Activated T-cell treated with anti-CD3 and anti-CD28 coated beads, Interleukin-2, amount 50 U/mL, for 72 hours (primary cell): ENCODE measurements around the gene RGS9. TPM values are rescaled to one million over a fixed set of nuclear protein-coding genes. Genes with fewer than 3 reads are reported as not detected.
"Not testable (repeated sequence)": the region's sequence is repeated elsewhere in the genome, so short reads cannot be mapped to it uniquely, and the experiment has no call there.

Source experiments
- ATAC-seq, 2 donors: fragments of 150-1000 bp; cut with Tn5 transposase; replicated peaks in 1 of 2; 2 replicates each; pipeline ENCODE4 v1.10.0; 2021; ENCODE audit warnings: moderate library complexity in 2 of 2, mild to moderate bottlenecking in 1 of 2
- DNase-seq, 2 donors: peaks; one replicate each; pipeline ENCODE4 v3.0.0; 2021 to 2022; ENCODE audit warnings: mixed read lengths in 1 of 2
- H3K27ac Mint-ChIP-seq: one replicate; pipeline ENCODE4 v1.8.0; 2022; ENCODE audit warnings: mild to moderate bottlenecking, moderate library complexity, mixed read lengths
- H3K27me3 Mint-ChIP-seq: one replicate; pipeline ENCODE4 v1.8.0; 2022; ENCODE audit warnings: low read depth, mixed read lengths
- H3K36me3 Mint-ChIP-seq, 2 donors: one replicate each; pipeline ENCODE4 v1.8.0; 2022; ENCODE audit warnings: mixed read lengths in 2 of 2, mild to moderate bottlenecking in 1 of 2; ENCODE audit not compliant: insufficient read depth in 2 of 2
- H3K4me1 Mint-ChIP-seq: one replicate; pipeline ENCODE4 v1.8.0; 2022; ENCODE audit warnings: low read depth, mixed read lengths
- H3K4me3 Mint-ChIP-seq, 2 donors: one replicate each; pipeline ENCODE4 v1.8.0; 2022; ENCODE audit warnings: mild to moderate bottlenecking in 2 of 2, mixed read lengths in 2 of 2, moderate library complexity in 2 of 2
- H3K9me3 Mint-ChIP-seq, 2 donors: one replicate each; pipeline ENCODE4 v1.8.0; 2022; ENCODE audit warnings: mixed read lengths in 2 of 2
- total RNA-seq, 2 donors: library from RNA; stranded (reverse); gene quantifications; one replicate each; pipeline ENCODE4 v1.2.3, GENCODE V29; 2022

The RGS9 gene
- 10 to 100 TPM in 1 of 2 donors, 1 to 10 TPM in 1; 5.8 to 16.6 TPM for total RNA-seq

DNA sequence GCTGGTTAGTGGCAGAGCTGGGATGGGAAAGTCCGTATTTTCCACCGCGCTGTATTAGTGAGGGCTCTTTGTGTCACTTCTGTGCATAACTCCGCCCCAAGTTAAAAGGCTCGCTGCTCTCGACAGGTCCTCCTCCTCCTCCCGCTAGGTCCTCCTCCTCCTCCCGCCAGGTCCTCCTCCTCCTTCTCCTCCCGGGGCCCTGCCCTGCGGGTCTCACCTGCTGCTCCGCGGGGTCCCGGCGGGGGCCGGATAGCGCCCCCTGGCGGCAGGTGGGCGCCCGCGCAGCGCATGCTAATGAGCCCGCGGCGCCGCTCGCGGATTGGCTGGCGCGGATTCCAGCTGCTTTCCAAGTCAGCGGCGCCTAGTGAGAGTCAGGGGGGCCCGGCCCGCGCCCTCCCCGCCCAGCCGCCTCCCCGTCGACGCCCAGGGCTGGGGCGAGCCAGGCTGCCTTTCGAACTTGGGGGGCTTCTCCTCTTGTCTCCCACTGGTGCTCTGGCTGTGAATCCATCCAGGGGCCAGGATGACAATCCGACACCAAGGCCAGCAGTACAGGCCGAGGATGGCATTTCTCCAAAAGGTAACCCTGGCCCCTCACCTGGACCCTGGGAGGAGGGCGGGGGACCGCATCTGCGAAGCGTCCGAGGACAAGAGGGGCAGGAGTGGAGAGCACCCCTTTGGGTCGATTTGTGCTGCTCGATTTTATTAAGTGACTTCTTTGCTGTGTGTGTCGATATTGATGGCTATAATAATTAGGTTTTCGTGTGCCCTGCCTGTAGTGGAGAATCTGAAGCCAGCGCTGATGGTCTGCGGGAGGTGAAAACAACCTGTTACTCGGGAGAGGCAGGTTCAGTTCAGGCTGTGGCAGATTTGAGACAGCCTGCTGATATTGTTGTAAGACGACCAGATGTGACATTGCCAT, at the start of gene RGS9:
Gene RGS9 (plus strand): TSS at position 350 of the 919 bp plus-strand sequence. CDS start 171 bp downstream, at position 521.
- peak within 1 kb of the TSS; percentile 90 for H3K27ac Mint-ChIP-seq
- no peaks in the 10 kb centered on the region for H3K9me3 Mint-ChIP-seq
- H3K4me3 Mint-ChIP-seq = peak within 1 kb of the TSS; percentile 90 to 97
- peak; percentile 98 to 99 for ATAC-seq
- DNase-seq = peak; percentile 87 to 92
- H3K4me1 Mint-ChIP-seq = peaks cover 36% of the 10 kb centered on the region
- peaks cover 0 to 2% of the 10 kb centered on the region in 2 donors for H3K36me3 Mint-ChIP-seq
- peaks cover 40% of the 10 kb centered on the region for H3K27me3 Mint-ChIP-seq

DNA sequence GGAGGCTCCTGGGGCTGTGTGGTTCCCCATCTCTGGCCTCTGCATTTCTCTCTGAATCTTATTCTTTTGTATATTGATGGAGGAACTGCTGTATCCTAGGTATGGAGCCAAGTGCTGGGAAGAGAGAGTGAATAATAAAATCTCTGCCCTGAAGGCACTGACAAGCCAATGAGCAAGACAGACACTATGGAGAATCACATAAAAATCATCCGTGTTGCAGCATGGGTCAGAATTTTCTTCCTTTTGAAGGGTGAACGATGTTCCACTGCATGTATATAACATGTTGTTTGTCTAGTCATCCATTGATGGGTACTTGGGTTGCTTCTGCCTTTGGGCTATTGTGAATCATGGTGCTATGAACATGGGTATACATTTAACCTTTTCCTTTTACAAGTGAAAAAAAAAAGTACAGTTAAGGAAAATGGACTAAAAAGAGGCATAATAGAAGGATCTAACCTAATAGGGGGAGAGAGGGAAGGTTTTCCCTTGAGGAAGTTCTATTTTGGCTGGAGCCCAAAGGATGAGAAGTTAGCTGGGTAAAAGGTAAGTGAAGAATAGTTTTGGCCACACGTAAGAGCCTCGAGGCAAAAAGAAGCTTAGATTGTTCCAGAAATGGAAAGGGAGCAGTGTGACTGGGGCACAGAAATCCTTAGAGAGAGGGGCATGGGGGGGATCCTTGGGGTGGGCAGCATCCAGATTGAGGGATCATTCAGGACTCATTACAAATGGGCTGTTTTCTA, 48.4 kb upstream of the RGS9 start:
- DNase-seq (no peak), ATAC-seq (no peak)
- Mint-ChIP-seq H3K36me3 (no peaks in the 10 kb centered on the region), H3K27me3 (peaks cover 23% of the 10 kb centered on the region), H3K4me3 (no peak overlapping the region), H3K4me1 (no peaks in the 10 kb centered on the region), H3K9me3 (no peaks in the 10 kb centered on the region), H3K27ac (no peak overlapping the region)

DNA sequence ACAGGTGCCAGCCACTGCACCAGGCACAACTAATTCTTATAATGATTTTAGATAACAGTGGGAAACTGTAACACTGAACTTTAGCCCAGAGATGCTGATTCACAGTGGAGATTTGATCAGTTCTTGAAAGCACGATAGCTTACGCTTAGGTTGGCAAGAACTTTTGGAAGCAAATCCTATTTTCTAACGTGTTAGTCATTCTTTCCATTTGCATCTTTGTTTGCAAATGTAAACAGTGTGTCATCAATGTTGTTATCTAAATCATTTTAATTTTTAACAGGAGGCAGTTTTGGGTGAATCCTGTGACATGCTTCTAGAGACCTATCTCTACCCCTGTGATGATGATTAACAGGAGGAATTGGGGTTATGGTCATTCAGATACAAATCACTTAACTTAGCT, 44.9 kb upstream of the RGS9 start:
- no peak overlapping the region for H3K4me3 Mint-ChIP-seq
- no peak overlapping the region for H3K27ac Mint-ChIP-seq
- peaks cover 14% of the 10 kb centered on the region for H3K27me3 Mint-ChIP-seq
- no peak for ATAC-seq
- no peak for DNase-seq
- H3K9me3 Mint-ChIP-seq = no peaks in the 10 kb centered on the region
- no peaks in the 10 kb centered on the region for H3K4me1 Mint-ChIP-seq
- H3K36me3 Mint-ChIP-seq = no peaks in the 10 kb centered on the region

DNA sequence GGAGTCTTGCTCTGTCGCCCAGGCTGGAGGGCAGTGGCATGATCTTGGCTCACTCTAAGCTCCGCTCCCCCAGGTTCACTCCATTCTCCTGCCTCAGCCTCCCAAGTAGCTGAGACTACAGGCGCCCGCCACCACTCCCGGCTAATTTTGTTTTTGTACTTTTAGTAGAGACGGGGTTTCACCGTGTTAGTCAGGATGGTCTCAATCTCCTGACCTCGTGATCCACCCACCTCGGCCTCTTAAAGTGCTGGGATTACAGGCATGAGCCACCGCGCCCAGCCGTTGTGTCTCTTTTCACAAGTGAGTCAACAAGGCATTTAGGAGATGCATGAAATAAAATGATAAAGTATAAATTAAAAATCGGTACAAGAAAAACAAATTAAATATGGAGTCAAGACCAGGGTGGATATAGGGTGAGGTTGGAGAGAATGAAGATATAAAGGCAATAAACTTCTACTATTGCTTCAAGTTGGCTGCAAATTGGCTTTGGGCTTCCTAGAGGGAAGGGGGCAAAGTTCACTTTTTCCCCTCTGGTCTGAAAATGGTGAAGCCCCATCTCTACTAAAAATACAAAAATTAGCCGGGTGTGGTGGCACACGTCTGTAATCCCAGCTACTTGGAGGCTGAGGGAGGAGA, 44.3 kb upstream of the RGS9 start:
- H3K4me3 Mint-ChIP-seq, DNase-seq, H3K4me1 Mint-ChIP-seq, H3K36me3 Mint-ChIP-seq, H3K9me3 Mint-ChIP-seq, ATAC-seq, H3K27ac Mint-ChIP-seq: not testable (repeated sequence)
- peaks cover 14% of the 10 kb centered on the region for H3K27me3 Mint-ChIP-seq

DNA sequence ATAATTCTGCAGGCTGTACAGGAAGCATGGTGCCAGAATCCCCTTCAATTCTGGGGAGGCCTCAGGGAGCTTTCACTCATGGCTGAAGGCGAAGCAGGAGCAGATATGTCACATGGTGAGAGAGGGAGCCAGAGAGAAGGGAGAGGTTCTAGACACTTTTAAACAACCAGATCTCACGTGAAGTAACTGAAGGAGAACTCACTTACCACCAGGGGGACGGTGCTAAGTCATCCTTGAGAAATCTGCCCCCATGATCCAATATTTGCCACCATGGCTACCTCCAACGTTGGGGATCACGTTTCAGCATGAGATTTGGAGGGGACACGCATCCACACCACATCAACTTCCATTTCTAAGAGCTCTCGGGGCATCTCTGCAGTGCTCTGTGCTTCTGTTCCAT, 43.2 kb upstream of the RGS9 start:
- Mint-ChIP-seq H3K27me3 (peaks cover 11% of the 10 kb centered on the region), H3K4me1 (peaks cover under 1% of the 10 kb centered on the region), H3K36me3 (no peaks in the 10 kb centered on the region), H3K9me3 (no peaks in the 10 kb centered on the region), H3K4me3 (no peak overlapping the region), H3K27ac (no peak overlapping the region)
- DNase-seq (no peak), ATAC-seq (no peak)

DNA sequence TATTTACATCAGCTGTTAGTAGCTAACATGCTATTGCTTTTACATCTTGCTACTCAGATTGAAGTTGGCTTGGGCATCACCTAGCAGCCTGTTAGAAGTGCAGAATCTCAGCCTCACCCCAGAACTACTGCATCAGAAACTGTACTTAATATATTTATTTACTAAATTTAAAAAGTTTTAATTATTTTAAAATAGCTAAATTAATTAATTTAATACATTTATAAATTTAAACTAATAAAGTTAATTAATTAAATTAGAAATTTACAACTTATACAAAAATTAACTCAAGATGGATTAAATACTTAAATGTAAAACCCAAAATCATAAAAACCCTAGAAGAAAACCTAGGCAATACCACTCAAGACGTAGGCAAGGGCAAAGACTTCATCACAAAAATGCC, 41.7 kb upstream of the RGS9 start:
- Mint-ChIP-seq H3K4me3 (no peak overlapping the region), H3K27ac (no peak overlapping the region), H3K27me3 (no peaks in the 10 kb centered on the region), H3K4me1 (peaks cover 14% of the 10 kb centered on the region), H3K36me3 (no peaks in the 10 kb centered on the region), H3K9me3 (no peaks in the 10 kb centered on the region)
- no peak for ATAC-seq
- no peak for DNase-seq

DNA sequence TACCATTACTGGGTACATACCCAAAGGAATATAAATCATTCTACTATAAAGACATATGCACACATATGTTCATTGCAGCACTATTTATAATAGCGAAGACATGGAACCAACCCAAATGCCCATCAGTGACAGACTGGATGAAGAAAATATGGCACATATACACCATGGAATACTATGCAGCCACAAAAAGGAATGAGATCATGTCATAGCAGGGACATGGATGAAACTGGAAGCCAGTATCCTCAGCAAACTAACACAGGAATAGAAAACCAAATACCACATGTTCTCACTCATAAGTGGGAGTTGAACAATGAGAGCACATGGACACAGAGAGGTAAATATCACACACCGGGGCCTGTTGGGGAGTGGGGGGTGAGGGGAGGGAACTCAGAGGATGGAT, 40.8 kb upstream of the RGS9 start:
- H3K27ac Mint-ChIP-seq, H3K36me3 Mint-ChIP-seq, DNase-seq, H3K9me3 Mint-ChIP-seq, H3K27me3 Mint-ChIP-seq, H3K4me3 Mint-ChIP-seq, ATAC-seq: not testable (repeated sequence)
- H3K4me1 Mint-ChIP-seq = peaks cover 20% of the 10 kb centered on the region

DNA sequence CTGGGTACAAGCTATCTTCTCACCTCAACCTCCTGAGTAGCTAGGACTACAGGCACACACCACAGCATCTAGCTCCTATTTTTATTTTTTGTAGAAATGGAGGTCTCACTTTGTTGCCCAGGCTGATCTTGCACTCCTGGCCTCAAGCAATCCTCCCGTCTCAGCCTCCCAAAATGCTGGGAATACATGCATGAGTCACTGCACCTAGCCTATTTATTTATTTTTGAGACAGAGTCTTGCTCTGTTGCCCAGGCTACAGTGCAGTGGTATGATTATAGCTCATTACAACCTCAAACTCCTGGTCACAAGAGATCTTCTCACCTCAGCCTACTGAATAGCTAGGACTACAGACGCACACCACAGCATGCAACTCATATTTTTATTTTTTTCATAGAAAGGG, 40.1 kb upstream of the RGS9 start:
- H3K27ac Mint-ChIP-seq = no peak overlapping the region
- no peaks in the 10 kb centered on the region for H3K9me3 Mint-ChIP-seq
- no peak overlapping the region for H3K4me3 Mint-ChIP-seq
- H3K27me3 Mint-ChIP-seq = no peaks in the 10 kb centered on the region
- H3K4me1 Mint-ChIP-seq = peaks cover 21% of the 10 kb centered on the region
- no peak for DNase-seq
- no peak for ATAC-seq
- no peaks in the 10 kb centered on the region for H3K36me3 Mint-ChIP-seq

DNA sequence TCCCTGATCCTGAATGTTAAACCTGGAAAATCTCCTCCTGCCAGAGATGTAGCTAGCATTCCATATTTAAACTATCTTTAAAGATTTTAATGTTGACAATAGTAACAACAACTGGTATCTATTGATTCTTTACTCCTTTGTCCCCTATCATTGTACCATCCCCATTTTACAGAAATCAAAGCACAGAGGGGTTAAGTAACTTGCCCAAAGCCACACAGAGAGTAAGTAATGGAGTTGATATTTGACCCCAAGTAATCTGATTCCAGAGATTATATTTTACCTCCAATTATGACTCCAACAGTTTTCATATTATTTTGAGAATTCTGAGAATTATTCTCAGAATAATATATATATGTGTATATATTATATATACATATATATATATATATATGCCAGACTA, 37.7 kb upstream of the RGS9 start:
- DNase-seq (no peak), ATAC-seq (no peak)
- no peaks in the 10 kb centered on the region for H3K27me3 Mint-ChIP-seq
- no peaks in the 10 kb centered on the region for H3K36me3 Mint-ChIP-seq
- H3K27ac Mint-ChIP-seq = no peak overlapping the region
- H3K4me3 Mint-ChIP-seq = peak overlapping the region; percentile 21 to 89
- no peaks in the 10 kb centered on the region for H3K9me3 Mint-ChIP-seq
- peaks cover 21% of the 10 kb centered on the region for H3K4me1 Mint-ChIP-seq

DNA sequence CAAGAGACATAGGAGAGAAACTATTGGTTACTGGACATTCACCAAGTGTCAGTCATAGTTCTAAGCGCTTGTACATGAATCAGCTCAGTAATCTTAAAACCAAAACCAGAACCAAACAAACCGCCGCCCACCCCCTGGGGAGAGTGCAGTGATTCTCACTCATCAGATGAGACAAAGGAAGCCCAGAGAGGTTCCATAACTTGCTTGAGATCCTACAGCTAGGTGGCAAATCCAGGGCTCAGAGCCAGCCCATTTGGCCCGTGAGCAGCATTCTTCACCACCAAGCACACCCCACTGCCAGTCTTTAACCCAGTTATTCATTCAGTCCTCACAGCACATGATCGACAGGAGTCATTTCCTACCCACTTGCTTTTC, 37.2 kb upstream of the RGS9 start:
- Mint-ChIP-seq H3K4me3 (peak overlapping the region; percentile 85 to 89), H3K4me1 (peaks cover 21% of the 10 kb centered on the region), H3K27me3 (no peaks in the 10 kb centered on the region), H3K27ac (peak overlapping the region; percentile 74), H3K36me3 (no peaks in the 10 kb centered on the region), H3K9me3 (no peaks in the 10 kb centered on the region)
- DNase-seq = peak; percentile 88 to 89
- ATAC-seq = peak; percentile 83 to 84

DNA sequence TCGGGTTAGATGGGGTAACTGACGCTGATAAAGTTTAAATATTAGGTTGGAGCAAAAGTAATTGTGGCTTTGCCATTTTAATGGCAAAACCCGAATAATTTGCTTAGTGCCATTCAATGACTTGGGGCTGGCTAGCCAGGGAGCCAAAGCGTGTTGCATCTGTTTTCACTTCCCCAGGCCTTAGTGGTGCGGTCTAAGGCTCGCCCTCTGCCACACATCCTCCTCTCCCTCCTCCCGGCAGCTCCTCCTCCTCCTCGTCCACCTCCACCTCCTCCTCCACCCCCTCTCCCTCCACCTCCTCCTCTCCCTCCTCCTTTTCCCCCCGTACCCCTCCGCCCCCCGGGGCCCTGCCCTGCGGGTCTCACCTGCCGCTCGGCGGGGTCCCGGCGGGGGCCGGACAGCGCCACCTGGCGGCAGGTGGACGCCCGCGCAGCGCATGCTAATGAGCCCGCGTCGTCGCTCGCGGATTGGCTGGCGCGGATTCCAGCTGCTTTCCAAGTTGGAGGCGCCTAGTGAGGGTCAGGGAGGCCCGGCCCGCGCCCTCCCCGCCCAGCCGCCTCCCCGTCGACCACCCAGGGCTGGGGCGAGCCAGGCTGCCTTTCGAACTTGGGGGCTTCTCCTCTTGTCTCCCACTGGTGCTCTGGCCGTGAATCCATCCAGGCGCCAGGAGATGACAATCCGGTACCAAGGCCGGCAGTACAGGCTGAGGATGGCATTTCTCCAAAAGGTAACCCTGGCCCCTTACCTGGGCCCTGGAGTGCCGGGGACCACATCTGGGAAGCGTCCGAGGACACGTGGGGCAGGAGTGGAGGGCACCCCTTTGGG, 36.6 kb upstream of the RGS9 start:
- H3K27ac Mint-ChIP-seq = peak overlapping the region; percentile 74
- no peaks in the 10 kb centered on the region for H3K27me3 Mint-ChIP-seq
- ATAC-seq (peak; percentile 74 to 77), DNase-seq (peak; percentile 82 to 90)
- H3K36me3 Mint-ChIP-seq = no peaks in the 10 kb centered on the region
- peak overlapping the region; percentile 85 to 89 for H3K4me3 Mint-ChIP-seq
- H3K4me1 Mint-ChIP-seq = peaks cover 21% of the 10 kb centered on the region
- H3K9me3 Mint-ChIP-seq = no peaks in the 10 kb centered on the region

DNA sequence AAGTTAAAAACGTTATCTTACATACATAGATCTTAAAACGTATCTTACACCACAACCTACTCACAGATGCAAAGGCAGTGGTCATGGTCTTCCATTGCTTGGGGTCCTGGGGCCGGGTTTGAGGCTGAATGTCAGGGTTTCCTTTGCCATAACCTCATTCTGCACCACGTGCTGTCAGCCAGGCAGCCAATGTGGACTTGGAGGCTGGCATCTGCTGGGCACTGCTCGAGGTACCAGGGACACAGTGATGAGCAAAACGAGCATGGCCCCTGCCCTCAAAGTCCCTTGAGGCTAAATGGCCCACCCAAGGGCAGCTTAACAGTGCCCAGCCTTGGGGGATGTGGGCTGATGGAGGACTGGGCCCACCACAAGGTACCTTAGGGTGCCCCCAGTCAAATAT, 35.8 kb upstream of the RGS9 start:
- H3K36me3 Mint-ChIP-seq = no peaks in the 10 kb centered on the region
- no peaks in the 10 kb centered on the region for H3K9me3 Mint-ChIP-seq
- H3K4me1 Mint-ChIP-seq = peaks cover 21% of the 10 kb centered on the region
- no peak for DNase-seq
- ATAC-seq = no peak
- peak overlapping the region; percentile 79 to 85 for H3K4me3 Mint-ChIP-seq
- H3K27ac Mint-ChIP-seq = peak overlapping the region; percentile 76
- H3K27me3 Mint-ChIP-seq = peaks cover 6% of the 10 kb centered on the region
